ENCODE data around the gene TTC28. TPM values are rescaled to one million over a fixed set of nuclear protein-coding genes. Genes with fewer than 3 reads are reported as not detected.

TTC28 gene
- total RNA-seq, 4 donors from 2014 or later = 43.8 to 130 (median 92.0) TPM

DNA sequence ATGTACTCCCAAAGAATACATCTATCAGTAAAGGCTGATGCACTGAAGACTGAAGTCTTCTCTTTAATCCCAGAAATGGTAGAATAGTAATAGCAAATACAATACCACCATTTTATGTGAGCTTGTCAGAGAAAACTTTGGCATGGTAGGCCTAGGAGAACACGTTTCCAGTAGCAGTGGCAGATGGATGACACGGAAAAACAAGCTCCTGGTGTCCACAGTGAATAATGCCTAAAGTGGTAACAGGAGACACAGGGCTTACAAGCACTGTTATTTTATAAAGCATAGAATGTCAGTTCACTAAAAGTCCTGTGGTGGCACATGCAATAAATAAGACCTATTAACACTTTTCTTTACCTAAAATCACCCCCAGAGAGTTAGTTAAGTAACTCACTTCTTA, 277.6 kb downstream of the TTC28 start:
- H3K4me3 ChIP-seq = no peak overlapping the region
- H3K9me3 ChIP-seq = no peaks in the 10 kb centered on the region
- DNase-seq = no peak
- no peaks in the 10 kb centered on the region for H3K27me3 ChIP-seq
- no peaks in the 10 kb centered on the region for H3K4me1 ChIP-seq
- no peaks in the 10 kb centered on the region for H3K36me3 ChIP-seq
- intact Hi-C loops (cut with DNase I; ENCODE audit: low total_unique reads) = loop anchor here (5.0 kb wide), 1 partner anchor 180 kb away; no protein-coding TSS in a partner anchor
- no peak overlapping the region for H3K27ac ChIP-seq
- no peak for TF ChIP-seq POLR2A (IDR thresholded peaks at IDR 0.05)
- TF ChIP-seq, protein P1, sequence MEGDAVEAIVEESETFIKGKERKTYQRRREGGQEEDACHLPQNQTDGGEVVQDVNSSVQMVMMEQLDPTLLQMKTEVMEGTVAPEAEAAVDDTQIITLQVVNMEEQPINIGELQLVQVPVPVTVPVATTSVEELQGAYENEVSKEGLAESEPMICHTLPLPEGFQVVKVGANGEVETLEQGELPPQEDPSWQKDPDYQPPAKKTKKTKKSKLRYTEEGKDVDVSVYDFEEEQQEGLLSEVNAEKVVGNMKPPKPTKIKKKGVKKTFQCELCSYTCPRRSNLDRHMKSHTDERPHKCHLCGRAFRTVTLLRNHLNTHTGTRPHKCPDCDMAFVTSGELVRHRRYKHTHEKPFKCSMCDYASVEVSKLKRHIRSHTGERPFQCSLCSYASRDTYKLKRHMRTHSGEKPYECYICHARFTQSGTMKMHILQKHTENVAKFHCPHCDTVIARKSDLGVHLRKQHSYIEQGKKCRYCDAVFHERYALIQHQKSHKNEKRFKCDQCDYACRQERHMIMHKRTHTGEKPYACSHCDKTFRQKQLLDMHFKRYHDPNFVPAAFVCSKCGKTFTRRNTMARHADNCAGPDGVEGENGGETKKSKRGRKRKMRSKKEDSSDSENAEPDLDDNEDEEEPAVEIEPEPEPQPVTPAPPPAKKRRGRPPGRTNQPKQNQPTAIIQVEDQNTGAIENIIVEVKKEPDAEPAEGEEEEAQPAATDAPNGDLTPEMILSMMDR (IDR thresholded peaks at IDR 0.05) = no peak

DNA sequence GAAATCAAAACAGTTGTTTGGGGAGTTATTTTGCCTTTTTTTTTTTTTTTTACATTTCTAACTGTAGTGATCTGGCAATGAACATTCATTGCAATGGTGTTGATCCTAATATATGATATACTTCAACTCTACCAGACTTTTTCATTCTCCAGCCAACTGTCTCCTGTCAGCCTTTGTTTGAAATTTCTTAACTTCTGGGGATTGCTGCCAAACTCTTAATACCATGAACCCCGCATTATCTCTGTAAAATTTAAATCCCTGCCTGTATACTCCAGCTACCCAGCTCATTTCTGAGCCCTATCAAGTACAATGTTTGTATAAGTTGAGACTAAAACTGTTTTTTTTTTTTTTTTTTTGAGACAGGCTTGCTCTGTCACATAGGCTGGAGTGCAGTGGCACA, 280.7 kb downstream of the TTC28 start:
- Histone ChIP-seq H3K27me3 (no peaks in the 10 kb centered on the region), H3K36me3 (no peaks in the 10 kb centered on the region), H3K27ac (no peak overlapping the region), H3K9me3 (no peaks in the 10 kb centered on the region), H3K4me1 (peaks cover 0 to 4% of the 10 kb centered on the region in 2 donors), H3K4me3 (no peak overlapping the region)
- intact Hi-C loops (cut with DNase I; ENCODE audit: low total_unique reads) = no loop called here
- no peak for DNase-seq
- TF ChIP-seq POLR2A (IDR thresholded peaks at IDR 0.05) = no peak
- TF ChIP-seq, protein P1 (IDR thresholded peaks at IDR 0.05) = no peak

DNA sequence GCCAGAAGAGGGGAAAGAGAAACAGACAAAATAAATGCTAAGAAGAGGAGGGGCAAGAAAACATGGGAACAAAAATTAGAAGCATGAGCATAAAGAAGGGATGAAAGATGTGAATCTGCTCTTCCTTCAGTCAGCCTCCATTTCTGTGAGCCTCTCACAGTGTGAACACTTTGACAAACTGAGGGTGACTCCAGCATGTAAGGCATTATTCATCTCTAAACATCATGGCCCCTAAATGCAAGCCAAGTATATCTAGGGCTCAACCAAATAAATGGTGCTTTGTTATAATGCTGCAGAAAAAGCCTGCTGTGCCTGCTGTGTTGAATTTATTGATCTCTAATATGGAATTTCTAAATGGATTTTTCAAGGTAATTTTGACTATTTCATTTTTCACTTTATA, 281.3 kb downstream of the TTC28 start:
- Histone ChIP-seq H3K27me3 (no peaks in the 10 kb centered on the region), H3K9me3 (no peaks in the 10 kb centered on the region), H3K27ac (no peak overlapping the region), H3K36me3 (no peaks in the 10 kb centered on the region), H3K4me1 (peaks cover 0 to 4% of the 10 kb centered on the region in 2 donors), H3K4me3 (no peak overlapping the region)
- DNase-seq = no peak
- TF ChIP-seq POLR2A (IDR thresholded peaks at IDR 0.05) = no peak
- TF ChIP-seq, protein P1 (IDR thresholded peaks at IDR 0.05) = no peak
- intact Hi-C loops (cut with DNase I; ENCODE audit: low total_unique reads) = no loop called here

DNA sequence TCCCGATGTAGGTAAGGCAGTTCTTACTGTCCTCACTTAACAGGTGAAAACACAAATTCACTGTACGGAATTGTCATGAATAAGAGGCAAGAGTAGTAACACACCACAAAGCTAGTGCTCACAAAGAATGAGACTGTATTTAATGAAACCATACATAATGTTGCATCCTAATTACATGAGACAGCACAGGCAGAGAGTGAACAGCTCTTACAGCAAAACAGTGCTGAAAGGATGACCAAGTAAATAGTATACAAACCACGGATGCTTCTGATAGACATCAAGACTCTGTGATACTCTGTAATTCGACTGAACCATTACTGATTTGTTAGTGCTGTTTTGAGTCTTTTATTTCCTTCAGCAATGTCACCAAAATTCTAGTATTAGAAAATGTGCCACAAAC, 282.3 kb downstream of the TTC28 start:
- no peak for TF ChIP-seq POLR2A (IDR thresholded peaks at IDR 0.05)
- TF ChIP-seq, protein P1 (IDR thresholded peaks at IDR 0.05) = no peak

DNA sequence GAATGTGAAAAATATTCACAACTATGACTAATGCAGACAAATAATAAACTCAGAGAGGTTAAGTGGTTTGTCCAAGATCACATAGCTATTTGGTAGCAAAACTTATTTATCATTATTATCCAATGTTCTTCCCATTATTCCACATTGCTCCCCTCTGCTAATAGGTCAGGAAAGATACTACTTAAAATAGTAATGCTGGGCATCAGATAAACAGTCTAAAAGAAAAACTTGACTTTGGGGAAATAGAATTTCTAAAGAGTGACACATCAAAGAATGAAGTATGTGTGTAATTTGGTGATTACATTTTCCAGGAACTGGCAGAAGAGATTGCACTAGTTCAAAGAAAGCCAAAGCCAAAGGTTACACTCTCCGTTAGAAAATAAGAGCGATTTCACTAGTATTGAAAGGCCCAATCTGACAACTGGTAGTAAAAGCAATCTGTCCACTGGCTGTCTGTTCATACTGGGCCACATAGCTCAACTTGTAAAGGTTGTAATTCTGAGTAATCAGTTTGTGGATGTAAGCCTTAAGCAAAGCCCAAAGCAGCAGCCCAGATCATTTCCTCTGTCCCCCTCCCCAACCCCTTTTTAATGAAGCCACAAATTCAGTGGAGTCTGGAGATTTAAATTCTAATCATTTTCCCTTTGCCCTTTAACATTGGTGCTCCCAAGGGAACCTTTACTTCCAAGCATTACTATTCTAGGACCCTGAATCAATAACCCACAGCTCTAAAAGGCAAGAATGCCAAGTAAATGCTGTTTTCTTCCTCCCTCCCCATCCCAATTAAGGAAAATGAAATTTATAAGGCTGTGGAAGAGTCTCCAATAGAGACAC, 283.5 kb downstream of the TTC28 start:
- Histone ChIP-seq H3K36me3 (no peaks in the 10 kb centered on the region), H3K4me3 (no peak overlapping the region), H3K27ac (no peak overlapping the region), H3K9me3 (no peaks in the 10 kb centered on the region), H3K4me1 (peaks cover 0 to 4% of the 10 kb centered on the region in 2 donors), H3K27me3 (no peaks in the 10 kb centered on the region)
- no peak for DNase-seq
- no peak for TF ChIP-seq POLR2A (IDR thresholded peaks at IDR 0.05)
- TF ChIP-seq, protein P1 (IDR thresholded peaks at IDR 0.05) = no peak
- intact Hi-C loops (cut with DNase I; ENCODE audit: low total_unique reads) = no loop called here

More for the DNA sequence above, 282.3 kb downstream of the TTC28 start:
- peaks cover 0 to 4% of the 10 kb centered on the region in 2 donors for H3K4me1 ChIP-seq
- no peaks in the 10 kb centered on the region for H3K36me3 ChIP-seq
- H3K27me3 ChIP-seq = no peaks in the 10 kb centered on the region
- H3K4me3 ChIP-seq = no peak overlapping the region
- no peak overlapping the region for H3K27ac ChIP-seq
- no peak for DNase-seq
- no peaks in the 10 kb centered on the region for H3K9me3 ChIP-seq
- intact Hi-C loops (cut with DNase I; ENCODE audit: low total_unique reads) = no loop called here

All from uterus (tissue), 4 donors.